Measurements from ENCODE around the gene ATL2.
"Not testable (repeated sequence)": the region's sequence is repeated elsewhere in the genome, so short reads cannot be mapped to it uniquely, and the experiment has no call there.

Gene ATL2

GRCh38 chr2:38260972-38261371, 116.1 kb downstream of the ATL2 start:
- peaks cover 47% of the 10 kb centered on the region for H3K4me1 Mint-ChIP-seq
- TF ChIP-seq, protein P1, sequence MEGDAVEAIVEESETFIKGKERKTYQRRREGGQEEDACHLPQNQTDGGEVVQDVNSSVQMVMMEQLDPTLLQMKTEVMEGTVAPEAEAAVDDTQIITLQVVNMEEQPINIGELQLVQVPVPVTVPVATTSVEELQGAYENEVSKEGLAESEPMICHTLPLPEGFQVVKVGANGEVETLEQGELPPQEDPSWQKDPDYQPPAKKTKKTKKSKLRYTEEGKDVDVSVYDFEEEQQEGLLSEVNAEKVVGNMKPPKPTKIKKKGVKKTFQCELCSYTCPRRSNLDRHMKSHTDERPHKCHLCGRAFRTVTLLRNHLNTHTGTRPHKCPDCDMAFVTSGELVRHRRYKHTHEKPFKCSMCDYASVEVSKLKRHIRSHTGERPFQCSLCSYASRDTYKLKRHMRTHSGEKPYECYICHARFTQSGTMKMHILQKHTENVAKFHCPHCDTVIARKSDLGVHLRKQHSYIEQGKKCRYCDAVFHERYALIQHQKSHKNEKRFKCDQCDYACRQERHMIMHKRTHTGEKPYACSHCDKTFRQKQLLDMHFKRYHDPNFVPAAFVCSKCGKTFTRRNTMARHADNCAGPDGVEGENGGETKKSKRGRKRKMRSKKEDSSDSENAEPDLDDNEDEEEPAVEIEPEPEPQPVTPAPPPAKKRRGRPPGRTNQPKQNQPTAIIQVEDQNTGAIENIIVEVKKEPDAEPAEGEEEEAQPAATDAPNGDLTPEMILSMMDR (IDR thresholded peaks at IDR 0.05; ENCODE audit: unreplicated experiment in 3 of 3), result no peak
- no peak overlapping the region for H3K4me3 Mint-ChIP-seq
- no peaks in the 10 kb centered on the region for H3K36me3 Mint-ChIP-seq (ENCODE audit: low read depth)
- peak overlapping the region; percentile 67 to 99 (median 82) for H3K27ac Mint-ChIP-seq
- H3K27me3 Mint-ChIP-seq (ENCODE audit: low read depth), result peaks cover 11% of the 10 kb centered on the region
- no peaks in the 10 kb centered on the region for H3K9me3 Mint-ChIP-seq

GRCh38 chr2:38260469-38260868, 116.6 kb downstream of the ATL2 start:
- TF ChIP-seq, protein P1 (IDR thresholded peaks at IDR 0.05; ENCODE audit: unreplicated experiment in 3 of 3), result no peak
- H3K4me1 Mint-ChIP-seq, result peaks cover 44% of the 10 kb centered on the region
- no peaks in the 10 kb centered on the region for H3K9me3 Mint-ChIP-seq
- no peak overlapping the region for H3K4me3 Mint-ChIP-seq
- H3K27me3 Mint-ChIP-seq (ENCODE audit: low read depth), result peaks cover 11% of the 10 kb centered on the region
- H3K36me3 Mint-ChIP-seq (ENCODE audit: low read depth), result no peaks in the 10 kb centered on the region
- H3K27ac Mint-ChIP-seq, result peak overlapping the region in 2 of 3 experiments; percentile 82 to 99

DNA sequence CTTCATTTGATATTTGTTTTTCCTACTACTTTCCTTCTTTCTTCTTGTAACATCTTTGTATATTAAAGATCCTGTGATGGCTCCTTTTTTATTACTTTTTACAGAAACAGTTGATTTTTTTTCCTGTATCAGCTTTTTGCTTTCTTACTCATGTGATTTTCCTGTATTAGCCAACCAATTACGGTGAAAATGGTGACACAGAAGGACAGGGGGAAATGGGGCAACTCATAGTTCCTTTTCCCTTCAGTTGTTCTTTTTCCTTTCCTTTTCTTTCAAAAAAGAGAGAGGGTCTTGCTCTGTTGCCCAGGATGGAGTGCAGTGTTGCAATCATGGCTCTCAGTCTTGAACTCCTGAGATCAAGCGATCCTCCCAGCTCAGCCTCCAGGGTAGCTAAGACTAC, 117.8 kb downstream of the ATL2 start:
- no peak overlapping the region for H3K4me3 Mint-ChIP-seq
- H3K27ac Mint-ChIP-seq, result no peak overlapping the region
- no peaks in the 10 kb centered on the region for H3K36me3 Mint-ChIP-seq (ENCODE audit: low read depth)
- peaks cover 11% of the 10 kb centered on the region for H3K27me3 Mint-ChIP-seq (ENCODE audit: low read depth)
- TF ChIP-seq, protein P1 (IDR thresholded peaks at IDR 0.05; ENCODE audit: unreplicated experiment in 3 of 3), result no peak
- no peaks in the 10 kb centered on the region for H3K9me3 Mint-ChIP-seq
- peaks cover 35% of the 10 kb centered on the region for H3K4me1 Mint-ChIP-seq

GRCh38 chr2:38257680-38258079, 119.4 kb downstream of the ATL2 start:
- Mint-ChIP-seq H3K4me1 (peaks cover 26% of the 10 kb centered on the region), H3K27ac (peak overlapping the region in 2 of 3 experiments; percentile 37 to 77)
- H3K36me3 Mint-ChIP-seq (ENCODE audit: low read depth); H3K9me3 Mint-ChIP-seq; H3K4me3 Mint-ChIP-seq; H3K27me3 Mint-ChIP-seq (ENCODE audit: low read depth): not testable (repeated sequence)

GRCh38 chr2:38256610-38257009, 120.5 kb downstream of the ATL2 start:
- Mint-ChIP-seq H3K27me3 (ENCODE audit: low read depth) (no peaks in the 10 kb centered on the region), H3K4me1 (peaks cover 17% of the 10 kb centered on the region), H3K9me3 (no peaks in the 10 kb centered on the region), H3K36me3 (ENCODE audit: low read depth) (no peaks in the 10 kb centered on the region), H3K27ac (no peak overlapping the region), H3K4me3 (no peak overlapping the region)
- TF ChIP-seq, protein P1 (IDR thresholded peaks at IDR 0.05; ENCODE audit: unreplicated experiment in 3 of 3), result no peak

- TF ChIP-seq, protein P1 (IDR thresholded peaks at IDR 0.05; ENCODE audit: unreplicated experiment in 3 of 3), result no peak
- H3K27ac Mint-ChIP-seq, result peak overlapping the region; percentile 6 to 82 (median 68)
- H3K4me1 Mint-ChIP-seq, result peaks cover 10% of the 10 kb centered on the region
- H3K9me3 Mint-ChIP-seq, result no peaks in the 10 kb centered on the region
- no peaks in the 10 kb centered on the region for H3K36me3 Mint-ChIP-seq (ENCODE audit: low read depth)
- H3K27me3 Mint-ChIP-seq (ENCODE audit: low read depth), result no peaks in the 10 kb centered on the region
- no peak overlapping the region for H3K4me3 Mint-ChIP-seq
Observed at GRCh38 chr2:38255211-38255610, 121.9 kb downstream of the ATL2 start.
